NCI-H2081 (cell line): ENCODE results near the gene SAP30.

Experiments used
- DNase-seq, 2 experiments: peaks; one replicate each; lab custom pipeline; 2025; lab: John Stamatoyannopoulos, UW

SAP30 gene

GRCh38 chr4:173415885-173416653 is 45.3 kb downstream of the SAP30 start:
- DNase-seq: no peak

GRCh38 chr4:173417833-173418232 is 47.1 kb downstream of the SAP30 start:
- no peak for DNase-seq

GRCh38 chr4:173418639-173419038 is 47.9 kb downstream of the SAP30 start:
- no peak for DNase-seq

DNA sequence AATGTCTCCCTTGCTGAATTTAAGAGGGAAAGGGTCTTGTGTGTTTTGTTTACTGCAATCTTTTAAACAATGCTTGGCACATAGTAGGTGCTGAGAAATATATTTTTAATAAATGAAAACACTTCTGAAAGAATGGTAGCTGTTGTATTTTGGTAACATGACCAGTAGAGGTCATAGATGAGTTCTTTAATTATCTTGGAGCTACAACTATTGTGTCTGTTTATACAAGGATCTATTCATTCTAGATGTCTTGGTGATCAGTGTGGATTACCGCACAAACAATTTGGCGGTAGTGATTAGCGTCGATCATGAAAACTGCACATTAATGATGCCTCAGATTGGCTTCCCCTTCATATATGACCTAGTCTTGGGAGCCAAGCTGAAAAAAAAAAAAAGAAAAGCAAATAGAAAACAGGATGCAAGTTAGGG is 49.6 kb downstream of the SAP30 start:
- peak in 1 of 2 experiments; percentile 29 for DNase-seq

GRCh38 chr4:173420801-173421200 is 50.0 kb downstream of the SAP30 start:
- DNase-seq: no peak

GRCh38 chr4:173424899-173425805 is 54.4 kb downstream of the SAP30 start:
- no peak for DNase-seq

DNA sequence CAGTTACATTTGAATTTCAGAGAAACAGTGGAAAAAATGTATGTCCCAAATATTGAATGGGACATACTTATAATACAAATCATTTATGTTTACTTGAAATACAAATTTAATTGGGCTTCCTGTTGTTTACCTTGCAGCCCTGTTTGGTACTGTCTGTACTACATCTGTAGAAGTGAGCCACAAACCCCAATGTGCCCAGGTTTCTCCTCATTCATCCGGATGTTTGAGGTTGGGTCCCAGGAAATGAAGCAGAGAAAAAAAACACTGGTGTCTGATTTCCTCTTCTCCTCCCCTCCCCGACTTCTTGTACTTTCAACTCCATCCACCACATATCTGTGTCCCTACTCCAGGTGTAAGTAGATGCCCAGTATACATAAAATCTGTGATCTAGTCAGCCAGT is 55.3 kb downstream of the SAP30 start:
- no peak for DNase-seq
